Left cardiac atrium (tissue), 4 donors: ENCODE measurements around the gene PSAPL1. TPM values are rescaled to one million over a fixed set of nuclear protein-coding genes. Genes with fewer than 3 reads are reported as not detected.
A peak's percentile ranks its signal among the peaks of the same experiment; 100 is the strongest.

Experiments used
- ATAC-seq, 2 donors: fragments of 200-7000 bp; cut with Tn5 transposase; one replicate each; pipeline ENCODE4 v1.9.1; 2020; ENCODE audit warnings: mild to moderate bottlenecking in 2 of 2, moderate library complexity in 2 of 2
- DNase-seq: peaks from one replicate; pipeline ENCODE4 v3.0.0-alpha.2; 2020
- intact Hi-C, 2 donors: fragments of 100-400 bp; cut with DNase I; formaldehyde crosslinking; loops; one replicate each; pipeline versions ENCODE4 v1.14.1 to v1.15.1; 2022 to 2023
- total RNA-seq, 2 donors: library from RNA; stranded (reverse); fragmentation: NEBNext Ultra II Directional; extraction: Animal tissue kit (Norgen Biotek cat#: 25700); gene quantifications; one replicate each; pipeline ENCODE4 v1.2.1, GENCODE V29; 2021
- donor health status: DM: no; HTN: yes; CAD: no.
- donor health status: DM: no; HTN: yes; CAD: no; lungs with severe emphysema.
- donor health status: DM: yes; HTN: yes; CAD: no.
- donor health status: Dilated cardiomyopathy.

Gene PSAPL1
- total RNA-seq, 2 donors from 2014 or later: not detected

GRCh38 chr4:7423801-7424552, 10.8 kb downstream of the PSAPL1 start:
- ATAC-seq (no peak), DNase-seq (no peak)
- intact Hi-C loops: no loop called here

- ATAC-seq (no peak), DNase-seq (no peak)
- intact Hi-C loops: no loop called here
Measured at GRCh38 chr4:7423391-7423790, 11.3 kb downstream of the PSAPL1 start.

- no peak for DNase-seq
- ATAC-seq: no peak
- intact Hi-C loops: no loop called here
Measured at GRCh38 chr4:7422898-7423180, 11.9 kb downstream of the PSAPL1 start.

- DNase-seq: no peak
- no peak for ATAC-seq
- intact Hi-C loops: no loop called here
Measured at GRCh38 chr4:7422151-7422897, 12.4 kb downstream of the PSAPL1 start.

DNA sequence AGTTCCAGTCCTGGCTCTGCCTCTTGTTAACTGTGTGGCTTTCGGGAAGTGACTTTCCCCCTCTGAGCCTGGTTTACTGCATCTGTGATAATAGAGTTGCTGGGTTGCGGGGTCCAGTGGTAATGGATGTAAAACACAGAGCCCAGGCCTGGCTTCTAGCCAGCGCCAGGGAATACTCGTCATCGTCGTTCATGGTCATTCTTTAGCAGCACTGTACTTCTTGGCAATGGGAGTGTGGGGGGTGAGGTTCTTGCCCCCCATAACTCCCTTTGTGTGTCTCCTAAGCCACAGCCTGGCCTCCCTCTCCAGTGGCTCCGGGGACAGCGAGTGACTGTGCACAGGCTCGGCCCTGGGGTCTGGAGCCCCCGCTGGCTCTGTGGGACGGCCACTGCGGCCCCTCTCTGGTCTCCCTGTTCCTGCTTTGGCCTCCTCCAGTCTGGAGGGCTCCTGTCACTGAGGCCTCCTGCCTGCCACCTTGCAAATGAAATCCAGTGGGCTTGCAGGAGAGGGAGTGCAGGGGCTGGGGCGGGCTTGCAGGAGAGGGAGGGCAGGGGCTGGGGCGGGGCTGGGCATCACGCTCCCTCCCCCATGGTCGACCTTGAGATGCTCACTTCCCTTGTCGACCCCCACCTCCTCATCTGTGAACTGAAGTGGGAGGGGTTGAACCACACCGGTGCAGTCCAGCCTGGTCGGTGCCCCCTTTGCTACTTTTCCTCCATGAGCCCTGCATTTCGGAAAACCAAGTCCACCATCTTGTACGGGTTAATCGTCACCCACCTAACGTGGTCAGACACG, 13.2 kb downstream of the PSAPL1 start:
- DNase-seq: no peak
- intact Hi-C loops: no loop called here
- ATAC-seq: no peak

DNA sequence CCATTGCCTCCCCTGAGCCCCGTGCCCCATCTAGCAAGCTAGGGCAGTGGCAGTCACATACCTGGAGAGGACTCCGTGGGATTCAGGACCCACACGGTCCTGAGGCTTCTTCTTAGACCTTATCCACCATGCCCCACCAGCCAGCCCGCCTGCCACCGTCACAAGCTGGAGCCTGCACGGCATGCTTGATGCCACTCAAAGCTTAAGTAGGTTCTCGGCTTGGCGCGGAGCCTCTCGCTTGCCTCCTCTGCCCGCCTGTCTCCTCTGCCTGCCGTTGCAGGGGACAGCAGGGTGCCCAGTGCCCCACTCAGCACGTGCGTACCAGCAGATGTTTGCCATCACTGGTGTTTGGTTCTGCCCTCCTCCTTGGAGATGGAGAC, 14.1 kb downstream of the PSAPL1 start:
- intact Hi-C loops: no loop called here
- DNase-seq: no peak
- no peak for ATAC-seq

- ATAC-seq: peak; percentile 19 to 38
- no peak for DNase-seq
- intact Hi-C loops: no loop called here
Measured at GRCh38 chr4:7419961-7420660, 14.6 kb downstream of the PSAPL1 start.

DNA sequence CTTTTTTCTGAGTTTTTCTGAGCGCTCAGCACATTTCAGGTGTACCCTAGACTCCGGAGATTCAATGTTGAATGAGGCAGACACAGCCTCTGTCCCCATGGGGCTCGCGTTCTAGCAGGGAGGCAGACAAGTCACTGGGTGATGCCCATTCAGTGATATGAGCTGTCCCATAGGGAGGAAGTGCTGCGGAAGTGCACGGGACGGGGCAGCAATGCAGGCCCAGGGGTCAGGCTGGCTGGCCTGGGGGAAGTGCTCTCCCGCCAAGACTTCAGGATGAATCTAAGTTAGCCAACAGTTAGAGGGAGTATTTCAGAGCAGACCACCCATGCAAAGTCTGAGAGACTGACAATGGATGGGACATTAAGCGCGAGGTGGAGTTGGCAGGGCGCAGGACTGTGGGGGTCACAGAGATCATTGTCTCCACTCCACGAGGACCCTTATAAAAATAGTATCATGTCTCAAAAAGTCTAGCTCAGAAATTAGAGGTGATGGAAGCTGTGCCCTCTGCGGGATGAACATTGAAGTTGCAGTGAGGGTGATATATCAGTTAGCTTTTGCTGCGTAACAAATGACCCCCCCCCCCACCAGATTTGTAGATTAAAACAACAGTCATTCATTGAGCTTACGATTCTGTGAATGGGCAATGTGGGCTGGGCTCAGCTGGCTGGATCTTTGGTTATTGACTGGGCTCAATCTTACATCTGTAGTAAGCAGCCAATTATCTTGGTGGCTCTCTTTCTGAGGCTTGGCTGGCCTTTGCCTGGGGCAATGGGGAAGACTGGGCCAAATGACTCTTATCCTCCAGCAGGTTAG, 16.4 kb downstream of the PSAPL1 start:
- DNase-seq: no peak
- intact Hi-C loops: no loop called here
- no peak for ATAC-seq

DNA sequence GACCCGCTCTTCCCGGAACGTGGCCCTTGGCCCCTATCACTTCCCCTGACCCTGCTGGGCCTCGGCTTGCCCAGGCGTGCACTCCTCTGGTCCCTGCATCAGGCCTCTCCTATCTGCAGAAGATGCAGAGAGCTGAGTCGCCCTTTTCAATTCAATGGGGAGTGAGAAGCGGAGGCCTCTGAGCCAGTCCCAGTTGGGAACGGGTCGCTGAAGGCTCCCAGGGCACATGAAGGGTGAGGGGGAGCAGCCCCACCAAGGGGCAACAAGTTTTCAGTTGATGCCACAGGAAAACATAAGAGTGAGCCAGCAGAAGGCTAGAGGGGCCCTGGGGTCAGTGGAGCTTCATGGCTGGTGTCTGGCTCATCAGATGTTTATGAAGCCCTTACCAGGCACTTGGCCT, 17.1 kb downstream of the PSAPL1 start:
- DNase-seq (no peak), ATAC-seq (no peak)
- intact Hi-C loops: no loop called here

DNA sequence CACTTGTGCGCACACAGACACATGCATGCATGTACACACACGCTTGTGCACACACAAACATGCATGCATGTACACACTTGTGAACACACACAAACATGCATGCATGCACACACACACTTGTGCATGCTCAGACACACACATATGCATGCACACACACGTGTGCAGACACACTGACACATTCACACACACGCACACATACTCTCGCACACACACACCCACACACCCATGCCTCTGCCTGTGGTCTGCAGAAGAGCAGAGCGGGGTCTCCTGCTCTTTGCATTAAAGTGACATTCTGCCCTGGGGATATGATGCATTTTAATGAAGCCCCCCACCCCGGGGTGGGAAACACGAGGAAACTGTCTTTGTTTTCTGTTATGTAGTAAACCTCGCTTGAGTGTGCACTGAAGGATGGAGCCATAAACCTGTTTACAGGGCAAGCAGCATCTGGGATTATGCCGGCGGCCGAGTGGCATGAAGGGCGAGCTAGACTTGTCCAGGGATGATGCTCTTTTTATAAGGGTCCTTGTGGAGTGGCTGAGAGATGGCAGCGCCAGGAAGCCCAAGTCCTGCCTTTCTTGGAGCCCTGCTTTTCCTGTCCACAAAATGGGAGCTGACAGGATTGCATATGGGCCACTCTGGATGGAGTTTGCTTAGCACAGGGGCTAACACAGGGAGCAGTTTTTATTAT, 17.8 kb downstream of the PSAPL1 start:
- intact Hi-C loops: no loop called here
- ATAC-seq (no peak), DNase-seq (no peak)

GRCh38 chr4:7415927-7416686, 18.6 kb downstream of the PSAPL1 start:
- no peak for DNase-seq
- intact Hi-C loops: no loop called here
- ATAC-seq: no peak

DNA sequence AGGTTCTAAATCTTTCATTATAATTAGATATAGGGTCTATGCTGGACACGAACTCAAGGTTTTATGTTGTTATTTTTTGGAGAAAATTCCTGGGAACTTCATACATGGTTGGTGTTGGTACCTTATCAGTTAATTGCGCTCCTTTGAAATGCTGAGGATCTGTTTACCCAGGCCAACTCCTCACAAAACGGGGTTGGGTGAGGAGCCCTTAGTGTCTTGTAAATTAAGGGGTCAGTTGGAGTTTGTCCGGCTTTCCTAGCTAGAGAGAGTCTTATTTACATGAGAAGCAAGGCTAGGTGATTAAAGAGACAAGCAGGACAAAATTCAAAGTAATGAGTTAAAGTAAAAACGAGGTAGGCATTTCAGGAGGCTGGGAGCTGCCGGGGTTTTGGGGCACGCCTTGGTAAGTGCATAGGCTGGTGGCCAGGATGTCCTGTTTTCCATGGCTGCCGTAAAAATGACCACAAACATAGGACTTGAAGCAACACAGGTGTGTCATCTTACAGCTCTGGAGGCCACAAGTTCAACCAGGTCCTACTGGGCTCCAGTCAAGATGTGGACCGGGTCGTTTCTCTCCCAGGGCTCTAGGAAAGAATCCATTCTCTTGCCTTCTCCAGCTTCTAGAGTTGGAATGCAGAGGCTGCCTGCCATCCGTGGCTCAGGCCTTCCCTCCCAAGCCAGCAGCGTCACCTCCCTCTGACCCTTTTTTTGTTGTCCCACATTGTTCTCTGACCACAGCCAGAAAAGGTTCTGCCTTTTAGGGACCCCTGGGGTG, 19.8 kb downstream of the PSAPL1 start:
- intact Hi-C loops: no loop called here
- DNase-seq: no peak
- no peak for ATAC-seq

- intact Hi-C loops: no loop called here
- ATAC-seq: no peak
- DNase-seq: no peak
Measured at GRCh38 chr4:7414046-7414445, 20.7 kb downstream of the PSAPL1 start.

- intact Hi-C loops: no loop called here
- DNase-seq (no peak), ATAC-seq (no peak)
Measured at GRCh38 chr4:7412554-7412912, 22.2 kb downstream of the PSAPL1 start.

DNA sequence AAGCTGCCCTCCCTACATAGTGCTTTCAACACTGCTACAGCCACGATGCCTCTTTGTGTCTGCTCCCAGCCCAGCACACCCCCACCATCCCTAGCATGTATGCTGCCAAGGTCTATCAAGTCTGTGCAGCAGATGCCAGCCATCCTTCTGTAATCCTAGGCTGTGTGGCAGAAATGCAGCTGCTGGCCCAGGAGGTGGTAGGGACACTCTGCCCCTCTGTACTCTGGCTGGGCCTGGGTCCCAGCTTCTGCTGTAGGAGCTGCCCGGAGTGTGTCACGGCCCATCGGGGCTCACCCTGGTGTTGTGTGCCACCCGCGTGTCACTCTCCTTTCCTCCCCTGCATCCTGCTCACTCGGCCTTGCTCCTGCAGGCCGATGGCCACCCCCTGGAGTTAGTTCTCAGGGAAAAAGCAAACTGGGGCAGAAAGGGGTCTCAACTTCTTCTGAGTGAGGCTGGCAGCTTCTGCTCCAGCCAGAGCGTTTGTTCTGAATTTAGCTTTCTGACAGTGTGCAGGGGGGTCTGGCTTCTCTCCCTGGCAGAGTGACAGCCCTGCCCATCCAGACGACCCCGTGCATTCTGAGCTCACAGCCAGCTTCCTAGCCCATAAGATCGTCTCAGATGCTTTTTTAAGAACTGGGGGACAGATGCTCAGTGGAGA, 22.7 kb downstream of the PSAPL1 start:
- ATAC-seq (no peak), DNase-seq (peak; percentile 9)
- intact Hi-C loops: no loop called here

- intact Hi-C loops: no loop called here
- ATAC-seq: no peak
- no peak for DNase-seq
Measured at GRCh38 chr4:7411491-7411890, 23.2 kb downstream of the PSAPL1 start.

- DNase-seq (no peak), ATAC-seq (no peak)
- intact Hi-C loops: no loop called here
Measured at GRCh38 chr4:7410446-7410845, 24.3 kb downstream of the PSAPL1 start.
